Neutrophil (primary cell): ENCODE results near the gene ARPC2.
"Not testable (repeated sequence)": the region's sequence is repeated elsewhere in the genome, so short reads cannot be mapped to it uniquely, and the experiment has no call there.

Experiments
- H3K27ac ChIP-seq: fragments of 200-600 bp; sonication (generic); 2 replicates; pipeline ENCODE4 v1.5.1; 2016; ENCODE audit warnings: mild to moderate bottlenecking, moderate library complexity
- H3K27me3 ChIP-seq: fragments of 200-600 bp; sonication (generic); 2 replicates; pipeline ENCODE4 v1.6.0; 2016; ENCODE audit warnings: mild to moderate bottlenecking
- H3K36me3 ChIP-seq: fragments of 200-600 bp; sonication (generic); 2 replicates; pipeline ENCODE4 v1.5.1; 2017
- H3K4me1 ChIP-seq, 2 experiments: fragments of 200-600 bp in 1 of 2; sonication (generic) in 1 of 2; 1 replicate in 1 of 2; 2 replicates in 1 of 2; pipeline versions ENCODE4 v1.5.1 to v1.6.1; 2013 to 2016; ENCODE audit warnings: low read depth in 1 of 2, low read length in 1 of 2, mild to moderate bottlenecking in 1 of 2, moderate library complexity in 1 of 2; ENCODE audit not compliant: control insufficient read depth in 1 of 2, insufficient read depth in 1 of 2
- H3K4me3 ChIP-seq, 2 experiments: fragments of 200-600 bp in 1 of 2; sonication (generic) in 1 of 2; 1 replicate in 1 of 2; 2 replicates in 1 of 2; pipeline ENCODE4 v1.5.1; 2013 to 2016; ENCODE audit warnings: low read depth in 1 of 2, low read length in 1 of 2, mild to moderate bottlenecking in 1 of 2, moderate library complexity in 1 of 2
- H3K9me3 ChIP-seq: fragments of 200-600 bp; sonication (generic); 2 replicates; pipeline ENCODE4 v1.5.1; 2016
- TF ChIP-seq, protein P1 (sequence below): fragments of 200-600 bp; sonication (generic); IDR thresholded peaks from 2 replicates; pipeline ENCODE4 v1.5.1; 2016; ENCODE audit warnings: antibody characterized with exemption

ARPC2 gene

DNA sequence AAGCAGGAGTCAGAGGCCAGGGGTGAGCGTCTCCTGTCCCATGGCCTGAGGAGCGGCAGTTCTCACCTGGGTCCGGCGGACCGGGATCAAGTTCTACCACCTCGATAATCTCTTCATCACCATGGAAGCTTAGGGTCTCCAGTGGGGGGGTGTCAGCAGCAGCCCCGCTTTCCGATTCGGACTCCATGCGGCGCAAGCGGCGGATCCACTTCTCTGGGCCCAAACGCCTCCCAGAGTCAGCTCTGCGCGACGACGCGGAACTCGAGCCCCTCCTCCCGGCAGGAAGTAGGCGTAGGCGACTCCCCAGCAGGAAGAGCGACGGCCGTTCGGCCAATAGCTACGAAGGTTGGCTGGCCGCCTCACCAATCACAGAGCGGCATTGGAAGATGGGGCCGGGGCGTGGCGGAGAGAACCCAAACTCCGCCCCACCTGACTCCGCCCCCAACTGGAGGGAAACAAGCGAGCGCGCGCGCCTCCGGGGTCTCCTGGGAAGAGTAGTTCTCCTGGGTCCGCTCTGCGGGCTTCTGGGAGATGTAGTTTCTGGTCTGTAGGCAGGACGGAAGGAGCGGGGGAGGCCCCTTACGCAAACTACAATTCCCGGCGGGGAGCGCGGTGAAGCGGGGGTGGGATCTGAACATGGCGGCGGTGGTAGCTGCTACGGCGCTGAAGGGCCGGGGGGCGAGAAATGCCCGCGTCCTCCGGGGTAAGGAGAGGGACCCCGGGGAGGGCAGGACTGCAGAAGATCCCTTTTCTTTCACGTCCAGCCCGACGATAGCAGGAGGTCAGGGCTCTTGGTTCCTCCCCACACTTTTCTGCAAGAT lies 53.1 kb downstream of the ARPC2 start, which contains the start of the genes AAMP and PNKD:
Gene AAMP, minus strand, starts transcription at position 238 of the 821 bp plus-strand sequence. Its CDS starts 51 bp downstream, at position 187.
Gene PNKD, plus strand, starts transcription at position 620 of the 821 bp plus-strand sequence. Its CDS starts 17 bp downstream, at position 637.
- H3K36me3 ChIP-seq: peaks cover 32% of the 10 kb centered on the region

DNA sequence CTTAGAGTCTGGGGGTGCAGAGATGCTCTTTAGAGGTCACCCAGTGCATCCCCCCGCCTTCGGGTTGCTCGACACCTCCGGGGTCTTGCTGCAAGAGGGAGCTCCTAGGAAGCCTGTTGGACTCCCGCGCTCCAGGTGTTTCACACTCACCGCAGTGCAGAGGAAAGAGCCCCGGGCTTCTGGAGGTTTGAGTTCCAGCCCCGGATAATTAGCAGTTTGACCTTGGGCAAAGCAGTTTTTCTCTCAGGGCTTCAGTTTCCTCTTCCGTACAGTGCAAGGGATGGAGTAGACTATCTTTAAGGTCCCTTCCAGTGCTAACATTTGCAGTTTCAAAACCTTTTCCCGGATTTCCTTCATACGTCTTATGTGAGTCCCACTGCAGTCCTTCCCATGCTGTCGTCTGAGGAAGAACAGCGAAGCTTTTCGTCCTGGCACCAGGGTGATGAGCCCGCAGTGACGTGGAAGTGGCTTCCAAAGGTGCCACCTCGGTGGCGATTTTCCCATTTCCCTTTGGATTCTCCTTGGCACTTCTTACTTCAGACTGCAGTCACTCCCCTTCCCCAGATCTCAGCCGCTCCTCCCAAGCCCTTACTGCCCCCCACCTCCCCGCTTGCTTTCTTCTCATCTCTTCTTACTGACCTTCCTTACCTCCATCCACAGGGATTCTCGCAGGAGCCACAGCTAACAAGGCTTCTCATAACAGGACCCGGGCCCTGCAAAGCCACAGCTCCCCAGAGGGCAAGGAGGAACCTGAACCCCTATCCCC lies 53.9 kb downstream of the ARPC2 start:
- TF ChIP-seq, protein P1, sequence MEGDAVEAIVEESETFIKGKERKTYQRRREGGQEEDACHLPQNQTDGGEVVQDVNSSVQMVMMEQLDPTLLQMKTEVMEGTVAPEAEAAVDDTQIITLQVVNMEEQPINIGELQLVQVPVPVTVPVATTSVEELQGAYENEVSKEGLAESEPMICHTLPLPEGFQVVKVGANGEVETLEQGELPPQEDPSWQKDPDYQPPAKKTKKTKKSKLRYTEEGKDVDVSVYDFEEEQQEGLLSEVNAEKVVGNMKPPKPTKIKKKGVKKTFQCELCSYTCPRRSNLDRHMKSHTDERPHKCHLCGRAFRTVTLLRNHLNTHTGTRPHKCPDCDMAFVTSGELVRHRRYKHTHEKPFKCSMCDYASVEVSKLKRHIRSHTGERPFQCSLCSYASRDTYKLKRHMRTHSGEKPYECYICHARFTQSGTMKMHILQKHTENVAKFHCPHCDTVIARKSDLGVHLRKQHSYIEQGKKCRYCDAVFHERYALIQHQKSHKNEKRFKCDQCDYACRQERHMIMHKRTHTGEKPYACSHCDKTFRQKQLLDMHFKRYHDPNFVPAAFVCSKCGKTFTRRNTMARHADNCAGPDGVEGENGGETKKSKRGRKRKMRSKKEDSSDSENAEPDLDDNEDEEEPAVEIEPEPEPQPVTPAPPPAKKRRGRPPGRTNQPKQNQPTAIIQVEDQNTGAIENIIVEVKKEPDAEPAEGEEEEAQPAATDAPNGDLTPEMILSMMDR: no peak

More for the DNA sequence above, 53.1 kb downstream of the ARPC2 start, which contains the start of the genes AAMP and PNKD:
- H3K9me3 ChIP-seq: no peaks in the 10 kb centered on the region
- peak within 1 kb of the TSS; percentile 79 for H3K27ac ChIP-seq
- TF ChIP-seq, protein P1: peak; percentile 66
- peak within 1 kb of the TSS; percentile 79 to 84 for H3K4me3 ChIP-seq
- peaks cover 35 to 39% of the 10 kb centered on the region in 2 experiments for H3K4me1 ChIP-seq
- no peaks in the 10 kb centered on the region for H3K27me3 ChIP-seq

DNA sequence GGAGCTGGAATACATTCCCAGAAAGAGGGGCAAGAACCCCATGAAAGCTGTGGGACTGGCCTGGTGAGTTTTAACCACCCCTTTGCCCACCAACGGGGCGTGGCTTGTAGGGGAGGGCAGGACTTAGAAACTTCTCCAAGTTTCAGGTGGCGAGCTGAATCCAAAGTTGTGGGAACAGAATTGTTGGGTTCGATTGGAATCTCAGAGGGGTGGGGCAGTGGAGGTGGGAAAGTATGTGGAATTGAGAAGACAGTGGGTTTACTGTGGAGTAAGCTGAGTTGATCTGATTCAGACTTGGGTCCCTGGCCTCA lies 54.5 kb downstream of the ARPC2 start:
- Histone ChIP-seq H3K9me3 (no peaks in the 10 kb centered on the region), H3K27ac (peak overlapping the region; percentile 79), H3K27me3 (no peaks in the 10 kb centered on the region), H3K4me1 (peaks cover 48 to 49% of the 10 kb centered on the region in 2 experiments), H3K4me3 (no peak overlapping the region), H3K36me3 (peaks cover 32% of the 10 kb centered on the region)
- TF ChIP-seq, protein P1: no peak

More for the DNA sequence above, 53.9 kb downstream of the ARPC2 start:
- H3K4me3 ChIP-seq: peak overlapping the region; percentile 79 to 84
- peaks cover 32% of the 10 kb centered on the region for H3K36me3 ChIP-seq
- peaks cover 43 to 46% of the 10 kb centered on the region in 2 experiments for H3K4me1 ChIP-seq
- H3K27me3 ChIP-seq: no peaks in the 10 kb centered on the region
- peak overlapping the region; percentile 79 for H3K27ac ChIP-seq
- H3K9me3 ChIP-seq: no peaks in the 10 kb centered on the region

DNA sequence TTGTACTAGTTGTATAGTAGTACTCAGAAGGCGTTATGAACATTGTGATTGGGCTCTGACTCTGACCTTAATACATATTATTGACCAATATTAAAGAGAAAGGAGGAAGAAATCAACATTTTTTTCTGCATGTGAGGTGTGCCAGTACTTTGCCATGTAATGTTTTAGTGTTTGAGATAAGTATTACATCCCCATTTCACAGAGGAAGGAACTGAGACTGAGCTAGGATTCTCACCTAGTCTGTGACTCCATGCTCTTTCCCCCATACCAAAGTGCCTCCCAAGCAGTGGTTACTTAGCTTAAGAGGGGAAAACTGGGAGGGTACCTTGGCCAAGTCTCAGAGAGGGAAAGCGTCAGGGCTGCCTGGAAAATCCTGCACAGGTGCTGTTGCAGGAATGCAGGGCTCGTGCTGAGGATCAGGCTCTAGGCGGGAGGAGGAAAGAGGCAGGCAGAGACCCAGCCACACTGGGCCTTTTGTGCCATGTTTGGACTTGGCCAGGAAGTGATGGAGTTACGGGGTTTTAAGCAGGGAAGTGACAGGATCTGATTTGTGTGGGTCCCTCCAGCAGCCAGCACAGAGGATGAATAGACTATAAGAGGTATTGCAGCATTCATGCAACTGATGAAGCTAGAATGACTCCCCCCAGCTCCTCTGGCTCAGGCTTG lies 55.0 kb downstream of the ARPC2 start:
- H3K27me3 ChIP-seq: no peaks in the 10 kb centered on the region
- H3K4me1 ChIP-seq: peaks cover 49 to 51% of the 10 kb centered on the region in 2 experiments
- TF ChIP-seq, protein P1: no peak
- peaks cover 35% of the 10 kb centered on the region for H3K36me3 ChIP-seq
- H3K4me3 ChIP-seq: no peak overlapping the region
- H3K27ac ChIP-seq: peak overlapping the region; percentile 79
- H3K9me3 ChIP-seq: no peaks in the 10 kb centered on the region

DNA sequence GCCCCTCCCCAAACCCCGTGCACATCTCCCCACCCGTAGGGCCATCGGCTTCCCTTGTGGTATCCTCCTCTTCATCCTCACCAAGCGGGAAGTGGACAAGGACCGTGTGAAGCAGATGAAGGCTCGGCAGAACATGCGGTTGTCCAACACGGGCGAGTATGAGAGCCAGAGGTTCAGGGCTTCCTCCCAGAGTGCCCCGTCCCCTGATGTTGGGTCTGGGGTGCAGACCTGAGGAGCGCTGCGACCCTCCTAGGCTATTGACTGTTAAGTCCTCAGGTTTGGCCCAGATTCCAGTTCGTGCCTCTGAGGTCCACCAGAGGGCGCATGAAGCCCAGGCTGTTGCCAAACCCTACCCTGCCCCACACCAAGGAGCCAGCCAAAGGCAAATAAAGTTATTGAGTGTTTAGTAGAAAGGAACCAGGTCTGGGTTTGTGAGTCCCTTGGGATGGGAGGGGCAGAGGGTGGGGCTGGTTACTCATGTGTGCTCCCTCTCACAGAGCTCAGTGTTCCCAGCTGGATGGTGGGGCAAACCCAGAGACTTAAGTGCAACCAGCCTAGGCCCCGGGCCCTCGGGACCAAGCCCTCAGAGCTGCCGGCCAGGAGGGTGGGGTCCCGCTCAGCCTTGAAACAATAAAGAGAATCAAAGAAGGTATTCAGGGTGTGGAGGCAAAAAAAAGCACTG lies 55.7 kb downstream of the ARPC2 start:
- Histone ChIP-seq H3K4me1 (peaks cover 49 to 51% of the 10 kb centered on the region in 2 experiments), H3K4me3 (no peak overlapping the region), H3K27me3 (no peaks in the 10 kb centered on the region), H3K36me3 (peaks cover 42% of the 10 kb centered on the region), H3K27ac (peak overlapping the region; percentile 79), H3K9me3 (no peaks in the 10 kb centered on the region)
- TF ChIP-seq, protein P1: peak; percentile 86

DNA sequence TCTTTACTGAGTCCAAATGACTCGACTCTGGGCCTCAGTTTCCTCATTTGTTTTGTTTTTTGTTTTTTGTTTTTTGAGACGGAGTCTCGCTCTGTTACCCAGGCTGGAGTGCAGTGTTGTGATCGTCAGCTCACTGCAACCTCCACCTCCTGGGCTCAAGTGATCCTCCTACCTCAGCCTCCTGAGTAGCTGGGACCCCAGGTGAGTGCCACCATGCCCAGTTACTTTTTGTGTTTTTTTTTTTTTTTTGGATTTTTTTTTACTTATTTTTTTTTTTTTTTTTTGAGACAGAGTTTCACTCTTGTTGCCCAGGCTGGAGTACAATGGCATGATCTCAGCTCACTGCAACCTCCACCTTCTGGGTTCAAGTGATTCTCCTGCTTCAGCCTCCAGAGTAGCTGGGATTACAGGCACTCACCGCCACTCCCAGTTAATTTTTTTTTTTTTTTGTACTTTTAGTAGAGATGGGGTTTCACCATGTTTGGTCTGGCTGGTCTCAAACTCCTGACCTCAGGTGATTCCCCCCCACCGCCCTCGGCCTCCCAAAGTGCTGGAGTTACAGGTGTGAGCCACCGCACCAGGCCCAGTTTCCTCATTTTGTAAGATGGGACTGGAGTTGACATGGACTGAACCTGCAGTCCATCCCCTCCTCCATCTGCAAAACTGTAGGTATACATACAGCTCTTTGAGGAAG lies 56.4 kb downstream of the ARPC2 start:
- Histone ChIP-seq H3K36me3 (peaks cover 49% of the 10 kb centered on the region), H3K4me1 (peaks cover 49 to 51% of the 10 kb centered on the region in 2 experiments), H3K27ac (peak overlapping the region; percentile 79)
- not testable (repeated sequence) for H3K4me3 ChIP-seq, H3K9me3 ChIP-seq, H3K27me3 ChIP-seq
